Activated CD4-positive, CD25-positive, alpha-beta regulatory T cell (primary cell): ENCODE measurements around the gene COL25A1.

Experiments
- DNase-seq, 4 experiments: peaks; one replicate each; lab custom pipeline; 2025; lab: John Stamatoyannopoulos, UW

The COL25A1 gene

DNA sequence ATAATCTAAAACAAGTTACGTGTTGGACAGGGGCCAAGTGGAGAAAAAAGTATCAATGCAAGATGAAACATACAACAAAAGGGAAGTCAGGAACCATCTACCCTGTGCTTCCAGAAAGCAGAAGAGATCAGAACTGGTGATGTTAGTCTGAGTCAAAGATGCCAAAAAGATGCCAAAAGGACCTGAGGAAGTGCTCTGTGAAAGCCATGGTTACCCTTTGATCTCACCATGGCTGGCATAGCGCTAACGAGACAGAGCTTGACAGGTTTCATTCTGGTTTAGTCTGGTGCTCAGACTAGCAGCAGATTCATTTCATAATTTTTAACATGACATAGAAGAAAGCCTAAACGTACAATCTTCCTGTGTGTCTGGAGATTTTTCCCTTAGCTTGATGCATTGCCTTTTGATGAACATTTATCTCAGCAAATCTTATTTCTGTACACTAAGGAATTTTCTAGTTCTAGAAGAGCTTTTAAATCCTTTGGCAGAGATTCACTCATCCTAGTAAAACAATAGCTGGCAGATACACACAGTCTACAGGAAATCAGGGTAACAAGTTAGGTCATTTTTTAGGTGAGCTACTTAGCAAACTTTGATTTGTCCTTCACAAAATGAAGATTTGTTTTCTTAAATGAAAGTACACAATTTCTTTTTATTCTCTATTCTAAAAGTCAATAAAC, 87.7 kb downstream of the COL25A1 start:
- no peak for DNase-seq

DNA sequence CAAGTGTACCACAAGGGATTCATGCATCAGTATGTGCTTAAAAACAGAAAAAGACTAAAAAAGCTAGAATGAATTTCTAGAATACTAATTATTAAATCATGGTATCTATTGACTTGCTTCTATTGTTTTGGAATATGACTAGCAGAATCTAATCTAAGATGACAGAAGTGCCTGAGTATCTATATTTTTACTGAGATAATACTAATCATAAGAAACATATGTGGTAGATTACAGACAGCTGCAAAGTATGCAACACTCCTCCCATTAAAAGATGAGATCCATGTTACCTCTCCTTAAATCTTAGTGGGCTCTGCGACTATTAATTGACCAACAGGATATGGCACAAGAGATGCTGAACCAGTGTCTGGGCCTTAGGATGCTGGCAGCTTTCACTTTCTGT, 89.4 kb downstream of the COL25A1 start:
- DNase-seq, result no peak

DNA sequence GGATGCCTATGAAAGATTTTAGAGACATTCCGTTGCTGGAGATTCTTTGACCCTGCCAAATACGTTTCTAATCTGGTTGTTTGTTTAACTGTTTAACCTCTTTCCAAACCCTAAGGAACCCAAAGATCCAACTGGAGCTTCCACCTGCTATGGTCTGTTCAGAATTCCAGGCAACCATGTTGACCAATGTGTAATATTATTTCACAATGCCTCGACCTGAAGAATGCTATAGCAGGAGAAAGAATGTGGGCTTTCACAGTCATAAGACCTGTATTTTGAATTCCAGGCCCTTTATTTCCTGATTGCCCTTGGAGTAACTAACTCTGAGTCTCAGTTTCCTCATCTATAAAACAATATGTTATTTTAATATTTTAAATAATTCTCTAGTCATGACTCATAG, 90.8 kb downstream of the COL25A1 start:
- no peak for DNase-seq

DNA sequence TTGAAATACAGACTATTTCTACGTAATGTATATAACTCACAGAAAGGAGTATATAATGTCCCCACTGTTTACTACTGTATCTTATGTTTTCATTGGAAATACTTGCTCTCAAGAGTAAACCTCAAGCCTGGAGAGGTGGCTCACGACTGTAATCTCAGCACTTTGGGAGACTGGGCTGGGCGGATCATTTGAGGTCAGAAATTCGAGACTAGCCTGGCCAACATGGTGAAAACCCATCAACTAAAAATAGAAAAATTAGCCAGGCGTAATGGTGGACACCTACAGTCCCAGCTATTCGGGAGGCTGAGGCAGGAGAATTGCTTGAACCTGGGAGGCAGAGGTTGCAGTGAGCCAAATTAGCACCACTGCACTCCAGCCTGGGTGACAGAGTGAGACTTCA, 92.8 kb downstream of the COL25A1 start:
- no peak for DNase-seq

DNA sequence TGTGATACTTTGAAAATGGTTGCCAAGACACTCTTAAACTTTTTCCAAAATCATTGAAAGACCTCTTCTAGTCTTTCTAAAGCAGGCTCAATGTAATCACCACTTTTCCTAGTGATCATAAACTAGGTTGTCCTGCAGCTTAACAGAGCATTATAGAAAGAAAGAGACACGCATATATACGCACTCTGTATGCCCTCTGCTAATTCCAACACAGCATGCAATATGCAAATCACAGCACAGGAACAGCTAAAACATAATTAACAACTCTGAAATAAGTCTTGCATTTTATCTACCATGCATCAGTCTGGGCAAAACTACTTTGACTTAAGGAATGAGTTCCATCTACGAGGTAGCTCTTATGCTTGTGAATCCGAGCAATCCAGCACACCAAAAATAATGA, 94.6 kb downstream of the COL25A1 start:
- DNase-seq, result no peak

DNA sequence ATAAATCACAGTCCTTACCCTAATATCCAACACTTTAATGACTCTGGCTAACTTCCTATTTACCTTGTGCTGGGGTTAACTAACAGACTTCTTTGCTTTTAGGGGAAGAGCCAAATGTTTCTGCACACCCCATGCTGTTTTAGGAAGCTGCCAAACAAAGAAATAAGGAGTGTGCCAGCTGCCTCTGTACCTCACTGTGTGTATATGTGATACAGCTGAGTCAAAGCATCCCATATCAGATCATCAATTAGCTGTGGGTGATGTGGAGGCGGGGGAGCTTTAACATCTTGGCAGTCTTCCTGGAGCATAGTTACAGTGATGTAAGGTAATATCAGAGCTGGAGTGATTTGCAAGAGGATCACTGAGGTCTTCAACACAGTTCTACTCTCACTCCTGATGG, 95.4 kb downstream of the COL25A1 start:
- DNase-seq, result no peak

DNA sequence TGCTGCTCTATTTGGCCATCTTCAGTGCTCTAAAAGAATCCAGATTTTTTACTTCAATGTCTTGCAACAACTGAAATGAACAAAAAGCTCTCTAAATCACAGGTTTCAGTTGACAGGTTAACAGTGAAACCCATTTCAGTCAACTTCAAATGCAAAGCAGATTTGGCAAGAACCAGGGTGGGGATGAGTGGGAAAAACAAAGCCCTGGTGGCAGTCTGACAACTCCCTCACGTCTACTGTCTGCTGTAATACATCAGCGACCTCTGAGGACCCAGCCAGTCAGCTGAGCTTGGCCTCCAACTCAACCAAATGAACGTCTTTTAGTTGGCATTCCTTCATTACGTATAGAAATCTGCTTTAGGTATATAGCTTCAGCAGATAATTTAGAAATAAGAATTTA, 95.8 kb downstream of the COL25A1 start:
- no peak for DNase-seq

DNA sequence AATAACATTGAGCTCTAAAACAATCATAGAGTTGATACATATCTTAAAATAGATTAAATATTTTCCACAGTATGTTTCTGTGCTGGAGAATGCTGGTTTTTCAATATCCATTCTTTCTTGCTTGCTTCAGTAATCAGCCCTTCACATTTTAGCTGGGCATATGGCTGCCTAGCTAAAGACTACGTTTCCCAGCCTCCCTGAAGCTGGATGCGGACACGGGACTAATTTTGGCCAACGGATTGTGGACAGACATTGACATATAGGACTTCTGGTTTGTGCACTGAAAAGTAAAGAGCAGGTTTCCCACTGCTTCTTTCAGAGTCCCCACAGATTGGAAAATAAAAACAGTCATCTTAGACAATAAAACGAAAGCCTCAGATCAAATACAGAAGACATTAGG, 97.3 kb downstream of the COL25A1 start:
- no peak for DNase-seq

DNA sequence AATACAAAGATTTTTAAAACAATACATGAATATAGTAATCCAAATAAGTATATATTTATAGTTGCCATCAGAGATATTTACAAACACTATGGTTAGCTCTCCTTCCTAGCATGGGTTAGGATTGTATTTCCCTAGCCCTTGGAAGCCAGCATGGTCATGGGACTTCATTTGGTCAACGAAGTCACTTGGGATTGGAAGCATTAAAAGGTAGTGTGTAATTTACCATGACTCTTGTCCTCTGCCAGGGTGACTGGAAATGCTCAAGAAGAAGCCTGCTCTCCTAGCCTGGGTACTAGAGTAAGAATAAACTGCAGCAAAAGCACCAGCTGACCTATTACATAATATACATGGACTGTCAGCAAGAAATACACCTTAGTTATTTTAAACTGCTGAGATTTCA, 102.9 kb downstream of the COL25A1 start:
- no peak for DNase-seq

DNA sequence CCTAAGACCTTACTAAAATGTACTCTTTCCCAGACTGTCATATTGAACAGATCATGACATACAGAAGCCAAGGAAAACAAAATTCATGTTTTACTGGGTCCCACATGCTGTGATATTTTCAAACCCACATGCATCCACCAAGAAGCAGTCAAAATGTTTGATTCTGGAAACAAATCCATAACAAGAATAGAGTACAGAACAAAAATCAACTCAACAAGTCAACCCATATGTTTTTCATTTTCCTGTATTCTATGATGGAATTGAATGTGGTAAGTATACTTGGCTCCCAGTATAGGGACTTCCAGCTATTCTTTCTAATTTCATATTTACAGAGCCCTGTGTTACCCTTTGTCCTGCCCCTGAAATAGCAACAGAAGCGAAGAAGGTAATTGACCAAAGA, 106.8 kb downstream of the COL25A1 start:
- no peak for DNase-seq

DNA sequence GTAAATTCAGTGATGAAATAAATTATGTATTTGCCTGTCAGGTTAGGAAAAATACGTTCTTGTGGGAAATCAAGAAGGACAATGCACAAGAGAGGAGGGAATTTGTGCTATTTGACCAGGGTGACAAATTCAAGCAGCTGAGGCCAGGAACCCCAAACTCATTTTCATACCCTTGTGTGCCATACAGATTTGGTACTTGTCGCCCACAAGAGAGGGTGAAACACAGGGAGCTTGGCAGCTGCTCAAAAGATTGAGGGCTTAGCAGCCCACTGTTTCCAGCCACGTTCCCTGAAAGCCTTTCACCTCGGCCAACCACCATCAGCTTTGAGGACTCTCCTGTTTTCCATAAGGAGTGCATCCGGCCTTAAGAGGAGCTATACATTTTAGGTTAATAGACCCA, 111.2 kb downstream of the COL25A1 start:
- DNase-seq, result no peak

DNA sequence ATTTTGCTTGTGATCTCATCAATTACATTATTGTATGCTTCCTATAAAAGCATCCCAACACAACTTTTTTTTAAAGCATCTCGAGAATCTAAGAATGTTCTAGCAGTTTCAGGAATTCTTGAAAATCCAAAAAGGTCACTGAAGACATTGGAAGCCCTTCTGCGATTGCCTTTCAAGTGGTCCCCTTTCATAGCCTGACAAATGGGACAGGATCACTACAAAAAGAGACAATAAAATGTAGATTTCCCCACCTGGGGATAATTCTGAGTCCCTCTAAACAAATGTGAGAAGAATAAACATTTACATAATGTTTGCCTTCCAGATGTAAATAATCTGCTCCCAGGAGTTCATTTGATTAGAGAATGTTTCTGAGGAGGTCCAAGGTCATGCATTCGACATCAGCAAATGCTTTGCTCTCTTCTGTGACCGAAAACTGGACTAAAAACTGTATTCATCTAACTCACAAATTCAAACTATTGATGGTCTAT, 116.0 kb downstream of the COL25A1 start:
- no peak for DNase-seq

DNA sequence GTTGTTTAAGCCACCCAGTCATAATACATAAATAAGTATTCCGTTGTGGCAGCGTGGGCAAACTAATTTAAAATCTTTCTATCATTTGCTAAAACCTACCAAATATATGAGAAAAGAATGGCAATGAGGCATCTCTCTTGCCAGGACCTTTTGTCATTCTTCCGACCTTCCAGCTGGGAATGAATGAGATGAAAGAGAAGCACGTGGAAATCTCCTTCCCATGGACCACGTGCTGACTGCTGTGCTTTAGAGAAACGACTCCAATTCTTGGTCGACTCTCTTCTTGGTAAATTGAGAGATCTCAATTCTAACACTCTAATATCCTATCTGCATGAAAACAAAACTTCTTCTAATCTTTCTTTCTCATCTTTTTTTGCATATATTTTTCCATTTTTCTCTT, 116.5 kb downstream of the COL25A1 start:
- DNase-seq, result no peak

DNA sequence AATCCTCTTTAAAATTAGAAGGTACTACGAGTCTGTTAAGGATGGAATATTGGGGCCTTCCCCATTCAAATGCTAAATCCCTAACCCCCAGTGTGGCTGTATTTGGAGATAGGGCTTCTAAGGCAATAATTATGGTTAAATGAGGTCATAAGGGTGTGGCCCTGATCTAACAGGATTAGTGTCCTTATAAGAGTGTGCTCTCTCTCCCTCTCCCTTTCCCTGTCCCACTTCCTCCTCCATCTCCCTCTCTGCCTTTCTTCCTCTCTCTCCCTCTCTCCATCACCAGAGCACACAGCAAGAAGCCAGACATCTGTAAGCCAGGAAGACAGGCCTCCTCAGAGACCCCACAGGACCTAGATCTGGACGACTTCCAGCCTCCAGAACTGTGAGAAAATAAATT, 116.9 kb downstream of the COL25A1 start:
- no peak for DNase-seq

DNA sequence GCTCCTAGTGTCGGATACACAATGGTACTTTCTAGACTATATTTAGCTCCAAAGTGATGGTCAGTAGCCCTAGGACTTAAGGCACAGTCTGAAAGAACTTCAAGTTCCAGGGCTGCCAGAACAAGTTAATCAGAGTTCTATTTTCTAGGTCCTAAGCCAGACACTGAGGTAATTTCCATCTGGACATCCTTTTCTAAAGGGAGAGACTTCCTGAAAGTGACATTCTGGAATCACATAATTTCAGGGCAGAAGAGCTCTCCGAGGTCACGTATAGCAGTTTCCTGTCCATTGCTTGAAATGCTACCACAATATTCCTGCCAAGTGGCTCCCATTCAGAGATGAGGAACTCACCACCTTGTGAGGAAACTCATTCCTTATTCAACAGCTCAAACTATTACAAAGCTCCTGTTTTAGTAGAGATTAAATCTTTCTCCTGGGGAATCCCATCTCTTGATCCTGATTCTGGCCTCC, 117.9 kb downstream of the COL25A1 start:
- DNase-seq, result no peak

DNA sequence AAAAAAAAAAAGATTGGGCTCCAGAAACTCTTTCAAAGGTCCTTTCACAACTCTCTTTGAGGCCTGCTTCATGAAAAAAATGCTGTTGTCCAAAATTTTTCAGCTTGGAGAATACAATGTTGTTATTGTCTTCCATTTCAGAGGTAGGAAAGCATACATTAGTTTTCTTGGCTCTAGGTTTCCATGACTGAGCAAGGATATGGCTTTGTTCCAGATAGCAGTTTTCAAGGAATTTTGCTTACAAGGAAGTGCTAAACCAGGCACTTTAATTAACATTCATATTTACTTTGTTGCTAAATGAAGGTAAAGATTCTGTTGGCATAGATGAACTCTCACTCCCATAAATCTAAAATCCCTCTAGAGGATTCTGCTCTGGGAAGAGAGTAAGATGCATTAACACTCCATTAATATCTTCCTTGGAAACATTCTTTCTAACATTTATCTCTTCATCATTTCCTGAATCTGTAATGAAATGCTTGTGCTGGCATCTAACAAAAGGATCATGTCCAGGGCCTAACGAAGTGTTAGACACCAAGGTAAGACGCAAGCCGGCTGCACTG, 118.4 kb downstream of the COL25A1 start:
- no peak for DNase-seq

DNA sequence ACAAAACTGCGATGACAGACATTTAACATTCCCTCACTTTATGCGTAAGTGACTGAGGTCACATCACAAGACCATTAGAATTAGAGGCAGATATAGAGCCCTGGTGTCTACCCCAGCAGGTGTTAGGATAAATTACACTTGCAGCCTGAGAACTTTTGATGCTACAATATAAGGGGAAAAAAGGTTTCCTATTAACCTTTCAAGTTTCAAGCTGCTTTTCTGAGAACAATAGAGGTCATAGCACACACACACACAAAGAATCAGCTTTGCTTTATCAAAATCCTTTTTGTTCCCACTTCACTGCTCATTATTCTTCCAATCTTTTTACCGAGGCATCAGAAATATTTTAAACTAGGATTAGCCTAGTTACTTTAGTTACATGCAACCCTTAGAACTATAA, 119.8 kb downstream of the COL25A1 start:
- no peak for DNase-seq

DNA sequence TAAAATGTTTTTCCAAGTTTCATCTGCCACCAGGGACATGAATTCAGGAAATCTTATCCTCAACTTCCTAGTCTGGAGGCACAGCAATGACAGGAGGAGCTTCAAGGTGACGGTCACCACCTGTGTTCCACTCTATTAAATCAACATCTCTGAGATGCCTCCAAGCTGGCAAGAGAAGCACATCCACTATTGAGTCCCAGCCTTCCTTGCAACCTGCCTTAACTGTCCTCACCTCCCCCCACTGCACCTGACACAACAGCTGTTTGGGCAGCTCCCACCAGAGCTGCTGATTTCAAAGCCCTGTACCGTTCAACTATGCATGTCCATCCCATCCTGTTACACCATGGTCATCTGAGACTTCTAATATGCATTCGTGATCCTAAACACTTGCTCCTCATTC, 123.4 kb downstream of the COL25A1 start:
- no peak for DNase-seq

DNA sequence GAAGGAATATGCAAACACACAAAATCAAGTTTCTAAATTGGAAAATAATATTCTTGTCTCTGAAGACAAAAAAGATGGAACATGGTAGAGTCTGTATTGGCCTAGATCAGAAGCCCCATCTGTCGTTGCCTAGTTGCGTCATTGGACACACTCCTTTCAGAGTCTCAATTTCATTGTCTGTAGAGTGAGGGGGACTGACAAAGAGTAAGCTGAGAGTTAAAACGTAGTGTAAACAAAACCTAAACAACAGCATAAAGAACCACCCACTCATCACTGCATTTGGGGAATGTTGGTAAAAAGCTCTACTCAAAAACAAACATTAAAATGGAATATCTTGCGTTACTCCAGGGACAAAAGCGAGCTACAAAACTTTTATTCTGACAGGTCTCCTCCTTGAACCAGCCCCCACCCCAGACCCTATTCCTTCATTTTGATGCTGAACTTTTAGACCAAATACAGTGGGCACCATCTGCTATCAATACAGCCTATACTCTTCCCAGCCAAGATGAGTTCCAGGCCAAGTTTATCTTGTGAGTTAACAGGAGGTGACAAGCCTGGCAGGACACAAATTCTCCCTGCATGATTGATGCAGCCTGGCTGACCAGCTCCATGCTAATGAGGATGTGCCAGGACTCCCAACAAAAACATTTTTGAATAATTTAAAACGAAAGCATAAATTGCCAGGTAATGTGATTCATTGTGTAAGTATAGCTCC, 125.2 kb downstream of the COL25A1 start:
- DNase-seq, result no peak

DNA sequence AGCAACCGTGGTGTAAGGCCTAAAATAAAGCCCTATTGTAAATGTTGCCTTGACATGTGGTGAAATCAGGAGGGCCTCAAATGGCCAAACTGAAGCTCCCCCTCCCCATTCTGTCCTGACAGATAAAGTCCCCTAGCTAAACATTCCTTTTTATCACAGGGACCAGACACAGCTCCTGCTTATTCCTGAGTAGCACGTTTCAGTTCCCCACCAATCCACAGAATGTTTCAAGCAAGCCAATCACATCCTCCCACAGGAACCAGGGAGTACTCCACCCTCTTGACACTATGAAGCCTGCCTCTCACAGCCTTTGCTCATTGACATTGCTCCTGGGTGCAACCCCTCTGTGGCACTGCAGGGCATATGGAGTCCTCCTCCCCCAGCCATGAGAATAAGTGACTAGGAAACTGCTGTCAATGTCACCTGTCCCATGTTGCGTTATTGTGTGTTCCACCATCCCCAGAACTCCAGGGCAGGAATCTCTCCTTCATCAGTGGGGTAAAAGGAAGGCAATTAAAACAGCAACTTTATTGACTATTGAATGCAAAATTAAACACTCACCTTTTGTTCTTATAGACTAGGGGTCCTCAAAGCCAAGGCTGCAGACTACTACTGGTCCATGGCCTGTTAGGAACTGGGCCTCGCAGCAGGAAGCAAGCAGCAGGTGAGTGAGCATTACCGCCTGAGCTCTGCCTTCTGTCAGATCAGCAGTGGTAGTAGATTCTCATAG, 128.1 kb downstream of the COL25A1 start:
- no peak for DNase-seq

DNA sequence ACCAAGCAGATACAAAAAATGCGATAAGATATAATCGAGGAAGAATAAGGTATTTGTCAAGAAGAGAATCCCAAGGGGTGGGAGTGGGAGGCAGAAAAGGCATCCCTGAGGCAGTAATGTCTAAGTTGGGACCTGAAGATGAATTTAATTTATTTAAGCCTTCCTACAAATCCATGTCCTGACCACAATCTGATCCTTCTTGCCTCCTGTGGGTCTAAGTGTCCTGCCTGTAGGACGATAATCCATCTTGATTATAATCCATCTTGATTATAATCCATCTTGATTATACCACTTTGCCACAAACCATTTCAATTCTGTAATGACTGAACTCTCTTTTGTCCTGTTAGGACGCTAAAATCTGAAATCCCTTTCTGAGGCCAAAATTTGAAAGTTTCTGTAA, 130.2 kb downstream of the COL25A1 start:
- no peak for DNase-seq

DNA sequence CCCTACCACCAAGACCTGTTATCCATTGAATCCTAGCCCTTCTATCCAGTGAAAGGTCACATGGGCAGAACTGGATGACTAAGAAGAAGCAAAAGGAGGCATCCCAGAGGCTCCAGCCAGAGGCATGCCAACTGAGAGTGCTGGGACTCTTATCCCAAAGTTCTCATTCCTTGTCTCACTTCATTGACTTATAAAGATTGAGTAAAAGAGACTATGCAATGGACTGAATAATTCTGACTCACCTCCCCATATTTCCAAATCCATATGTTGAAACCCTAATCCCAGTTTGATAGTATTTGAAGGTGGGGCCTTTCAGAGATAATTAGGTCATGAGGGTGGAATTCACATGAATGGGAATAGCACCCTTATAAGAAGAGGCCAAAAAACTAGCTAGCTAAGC, 131.4 kb downstream of the COL25A1 start:
- DNase-seq, result no peak

DNA sequence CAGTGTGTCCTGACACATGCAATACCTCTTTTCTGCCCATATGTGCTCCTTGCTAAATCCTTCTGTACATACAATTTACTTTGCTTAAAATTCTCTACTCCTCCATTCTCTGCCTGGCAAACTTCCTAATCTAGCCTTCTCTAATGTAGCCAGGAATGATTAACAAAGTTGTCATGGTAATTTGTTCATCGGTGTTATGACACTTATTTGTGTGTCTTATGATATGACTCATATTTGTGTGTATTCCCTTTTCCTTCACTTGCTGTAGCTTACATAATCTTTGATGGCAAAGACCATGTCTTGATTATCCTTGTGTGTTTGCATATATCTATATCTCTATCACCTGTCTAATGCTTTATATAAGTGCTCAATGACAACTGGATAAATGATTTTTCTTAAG, 133.3 kb downstream of the COL25A1 start:
- no peak for DNase-seq
